HEK293 (cell line): Measurements from ENCODE around the gene TUBB4A.

Experiments used
- CTCF ChIA-PET: fragments of 350-600 bp; formaldehyde crosslinking; extraction: SDS; loops from one replicate; lab custom pipeline; 2021; ENCODE audit warnings: antibody characterized with exemption; lab: Yijun Ruan, JAX
- POLR2A ChIA-PET: fragments of 300-600 bp; formaldehyde crosslinking; extraction: SDS; loops from one replicate; lab custom pipeline; 2020; ENCODE audit warnings: antibody characterized with exemption, inconsistent platforms; lab: Yijun Ruan, JAX
- H3K27ac ChIP-seq: fragments of 200-500 bp; sonication (Bioruptor generic); 2 replicates; pipeline ENCODE4 v1.5.1; 2014; ENCODE audit warnings: low read depth, low read length, control low read depth, inconsistent platforms; ENCODE audit errors: extremely low read depth
- H3K36me3 ChIP-seq, 2 experiments: fragments of 200-500 bp in 1 of 2; sonication (Bioruptor generic) in 1 of 2; 1 replicate in 1 of 2; 2 replicates in 1 of 2; pipeline ENCODE4 v1.5.1; 2014 to 2017; ENCODE audit warnings: inconsistent platforms in 2 of 2, low read length in 2 of 2; ENCODE audit not compliant: control insufficient read depth in 2 of 2, insufficient read depth in 1 of 2
- H3K4me1 ChIP-seq: fragments of 200-500 bp; sonication (Bioruptor generic); 2 replicates; pipeline ENCODE4 v1.5.1; 2014; ENCODE audit warnings: mild to moderate bottlenecking, low read length, inconsistent platforms; ENCODE audit not compliant: control insufficient read depth, insufficient read depth
- H3K4me3 ChIP-seq: 2 replicates; pipeline ENCODE4 v1.5.1; 2011; ENCODE audit warnings: low read depth, mild to moderate bottlenecking, control low read depth, low read length, moderate library complexity
- H3K9me3 ChIP-seq: fragments of 200-500 bp; sonication (Bioruptor generic); 2 replicates; pipeline ENCODE4 v1.5.1; 2014; ENCODE audit warnings: low read depth, low read length, inconsistent platforms; ENCODE audit not compliant: control insufficient read depth, insufficient read depth
- MZF1 ChIP-seq: fragments of 450-650 bp; formaldehyde crosslinking; IDR thresholded peaks from 2 replicates; pipeline ENCODE4 v1.5.1; 2017; ENCODE audit warnings: missing biosample characterization, missing genetic modification characterization, borderline replicate concordance
- PATZ1 ChIP-seq: fragments of 450-650 bp; formaldehyde crosslinking; IDR thresholded peaks from 2 replicates; pipeline ENCODE4 v1.5.1; 2016; ENCODE audit warnings: missing biosample characterization, missing genetic modification characterization
- PBX3 ChIP-seq: sonication (generic); formaldehyde crosslinking; IDR thresholded peaks from 2 replicates; pipeline ENCODE4 v1.8.1; 2022; ENCODE audit warnings: mild to moderate bottlenecking, moderate library complexity, missing genetic modification reagents
- PRDM2 ChIP-seq: fragments of 450-650 bp; formaldehyde crosslinking; IDR thresholded peaks from 2 replicates; pipeline ENCODE4 v1.5.1; 2016; ENCODE audit warnings: missing biosample characterization, missing genetic modification characterization, borderline replicate concordance
- TSHZ1 ChIP-seq: fragments of 450-650 bp; formaldehyde crosslinking; IDR thresholded peaks from 2 replicates; pipeline ENCODE4 v1.5.1; 2016; ENCODE audit warnings: missing biosample characterization, missing genetic modification characterization, borderline replicate concordance
- ZNF133 ChIP-seq: fragments of 450-650 bp; formaldehyde crosslinking; IDR thresholded peaks from 2 replicates; pipeline ENCODE4 v1.5.1; 2016; ENCODE audit warnings: missing biosample characterization, missing genetic modification characterization
- ZNF266 ChIP-seq: fragments of 450-650 bp; formaldehyde crosslinking; IDR thresholded peaks from 2 replicates; pipeline ENCODE4 v1.5.1; 2016; ENCODE audit warnings: missing biosample characterization, missing genetic modification characterization, low read depth
- ZNF341 ChIP-seq: fragments of 450-650 bp; formaldehyde crosslinking; IDR thresholded peaks from 2 replicates; pipeline ENCODE4; 2016; ENCODE audit warnings: low read depth, missing biosample characterization, missing genetic modification characterization
- ZNF366 ChIP-seq: fragments of 450-650 bp; formaldehyde crosslinking; conservative IDR thresholded peaks from 2 replicates; pipeline ENCODE4 v1.5.1; 2016; ENCODE audit warnings: missing biosample characterization, missing genetic modification characterization
- ZNF391 ChIP-seq: fragments of 450-650 bp; formaldehyde crosslinking; IDR thresholded peaks from 2 replicates; pipeline ENCODE4 v1.5.1; 2016; ENCODE audit warnings: low read depth, missing biosample characterization, missing genetic modification characterization, borderline replicate concordance
- ZNF398 ChIP-seq: fragments of 450-650 bp; formaldehyde crosslinking; IDR thresholded peaks from 2 replicates; pipeline ENCODE4 v1.5.1; 2017; ENCODE audit warnings: missing biosample characterization, missing genetic modification characterization
- ZNF623 ChIP-seq: fragments of 450-650 bp; formaldehyde crosslinking; IDR thresholded peaks from 2 replicates; pipeline ENCODE4 v1.5.1; 2016; ENCODE audit warnings: missing biosample characterization, missing genetic modification characterization
- ZNF670 ChIP-seq: fragments of 450-650 bp; formaldehyde crosslinking; IDR thresholded peaks from 2 replicates; pipeline ENCODE4 v1.5.1; 2016; ENCODE audit warnings: missing biosample characterization, missing genetic modification characterization, low read depth
- ZNF701 ChIP-seq: fragments of 450-650 bp; formaldehyde crosslinking; IDR thresholded peaks from 2 replicates; pipeline ENCODE4 v1.5.1; 2016; ENCODE audit warnings: missing biosample characterization, missing genetic modification characterization

Gene TUBB4A

GRCh38 chr19:6533746-6534418 is 31.8 kb upstream of the TUBB4A start:
- TF ChIP-seq ZNF366 (tag by site-specific recombination) = peak; percentile 63
- TF ChIP-seq TSHZ1 (tag by site-specific recombination) = no peak
- no peak for TF ChIP-seq PBX3 (CRISPR knock-in tag)
- no peak for TF ChIP-seq ZNF623
- 0 out of 2 replicates have a peak, but pooled peaks have one; percentile 23 for TF ChIP-seq PATZ1 (tag by site-specific recombination)
- TF ChIP-seq ZNF341 (tag by site-specific recombination) = peak; percentile 30; the same call in 1 of the 2 replicates
- peak; percentile 28; the same call in 1 of the 2 replicates for TF ChIP-seq ZNF398 (tag by site-specific recombination)
- no peak for TF ChIP-seq ZNF391 (tag by site-specific recombination)
- no peak for TF ChIP-seq ZNF266
- TF ChIP-seq ZNF670 (tag by site-specific recombination) = no peak
- TF ChIP-seq ZNF133 = no peak
- TF ChIP-seq ZNF701 (tag by site-specific recombination) = no peak
- H3K36me3 ChIP-seq = peaks cover 0 to 21% of the 10 kb centered on the region in 2 experiments; a peak in 1 of 3 replicates
- no peak overlapping the region for H3K4me3 ChIP-seq
- ChIA-PET CTCF (interaction anchor here (0.6 kb wide), 1 partner anchor 47 kb away, joined by 5 read pairs; no protein-coding TSS in a partner anchor), POLR2A (interaction anchor here (0.6 kb wide), 1 partner anchor 20 kb away, joined by 5 read pairs; no protein-coding TSS in a partner anchor)
- no peaks in the 10 kb centered on the region for H3K9me3 ChIP-seq
- no peaks in the 10 kb centered on the region; the same call in 1 of the 2 replicates for H3K4me1 ChIP-seq
- H3K27ac ChIP-seq = no peak overlapping the region

- H3K4me3 ChIP-seq = no peak overlapping the region
- POLR2A ChIA-PET = no interaction called here
Measured at GRCh38 chr19:6533000-6533328, 30.9 kb upstream of the TUBB4A start.

More at GRCh38 chr19:6533000-6533328, 30.9 kb upstream of the TUBB4A start:
- no peaks in the 10 kb centered on the region; the same call in 1 of the 2 replicates for H3K4me1 ChIP-seq
- H3K36me3 ChIP-seq = peaks cover 0 to 21% of the 10 kb centered on the region in 2 experiments; a peak in 1 of 3 replicates
- H3K9me3 ChIP-seq = no peaks in the 10 kb centered on the region
- H3K27ac ChIP-seq = no peak overlapping the region
- CTCF ChIA-PET = no interaction called here
- TF ChIP-seq ZNF341 (tag by site-specific recombination) (peak; percentile 33; the same call in 1 of the 2 replicates), PRDM2 (tag by site-specific recombination) (no peak), PATZ1 (tag by site-specific recombination) (no peak), ZNF366 (tag by site-specific recombination) (peak; percentile 89), MZF1 (tag by site-specific recombination) (no peak)
